OCI-M1 (cell line): Measurements from ENCODE around the gene DIAPH2.
A peak's percentile ranks its signal among the peaks of the same experiment; 100 is the strongest.
"Not testable (repeated sequence)": the region's sequence is repeated elsewhere in the genome, so short reads cannot be mapped to it uniquely, and the experiment has no call there.

ENCODE experiments used
- DNase-seq: peaks from one replicate; lab custom pipeline; 2025; lab: John Stamatoyannopoulos, UW

The DIAPH2 gene

GRCh38 chrX:96684339-96685209 is at the start of gene DIAPH2:
Gene DIAPH2, plus strand, starts transcription at chrX:96684842.
- no peak for DNase-seq

- DNase-seq, result peak; percentile 2
These were observed 34.6 kb upstream of the DIAPH2 start for GRCh38 chrX:96650023-96650422.

- no peak for DNase-seq
These were observed 28.6 kb upstream of the DIAPH2 start for GRCh38 chrX:96655947-96656623.

- no peak for DNase-seq
These were observed 2.1 kb upstream of the DIAPH2 start for GRCh38 chrX:96682516-96682915.

GRCh38 chrX:96683997-96684338 is 674 bp upstream of the DIAPH2 start:
- no peak for DNase-seq

- DNase-seq, result no peak
These were observed 813 bp downstream of the DIAPH2 start for GRCh38 chrX:96685210-96686099.

GRCh38 chrX:96687776-96688175 is 3.1 kb downstream of the DIAPH2 start:
- no peak for DNase-seq

- DNase-seq, result no peak
These were observed 4.1 kb downstream of the DIAPH2 start for GRCh38 chrX:96688789-96689188.

GRCh38 chrX:96689991-96690390 is 5.3 kb downstream of the DIAPH2 start:
- no peak for DNase-seq

GRCh38 chrX:96692454-96692853 is 7.8 kb downstream of the DIAPH2 start:
- no peak for DNase-seq

GRCh38 chrX:96692890-96693289 is 8.2 kb downstream of the DIAPH2 start:
- DNase-seq, result no peak

GRCh38 chrX:96693407-96693806 is 8.8 kb downstream of the DIAPH2 start:
- DNase-seq, result no peak

- no peak for DNase-seq
These were observed 11.8 kb downstream of the DIAPH2 start for GRCh38 chrX:96696462-96696861.

GRCh38 chrX:96700625-96701024 is 16.0 kb downstream of the DIAPH2 start:
- no peak for DNase-seq

GRCh38 chrX:96703379-96703778 is 18.7 kb downstream of the DIAPH2 start:
- DNase-seq, result no peak

GRCh38 chrX:96703816-96704215 is 19.2 kb downstream of the DIAPH2 start:
- DNase-seq, result no peak

- no peak for DNase-seq
These were observed 20.0 kb downstream of the DIAPH2 start for GRCh38 chrX:96704629-96705028.

GRCh38 chrX:96705905-96706304 is 21.3 kb downstream of the DIAPH2 start:
- no peak for DNase-seq

GRCh38 chrX:96707804-96708203 is 23.2 kb downstream of the DIAPH2 start:
- peak; percentile 4 for DNase-seq

- DNase-seq, result no peak
These were observed 25.4 kb downstream of the DIAPH2 start for GRCh38 chrX:96710031-96710430.

GRCh38 chrX:96713303-96713702 is 28.7 kb downstream of the DIAPH2 start:
- no peak for DNase-seq

- not testable (repeated sequence) for DNase-seq
These were observed 29.8 kb downstream of the DIAPH2 start for GRCh38 chrX:96714393-96714792.
